ENCODE measurements around the gene PFKL.

The PFKL gene

GRCh38 chr21:44299458-44300261 lies at the start of gene PFKL:
TSS of gene PFKL (plus strand) at chr21:44300053. CDS start at chr21:44300106, 53 bp downstream.
- no peak for DNase-seq (ENCODE audit: low read depth in 2 of 2)

GRCh38 chr21:44253832-44254710 lies 45.8 kb upstream of the PFKL start:
- DNase-seq (ENCODE audit: low read depth in 2 of 2), result no peak

DNA sequence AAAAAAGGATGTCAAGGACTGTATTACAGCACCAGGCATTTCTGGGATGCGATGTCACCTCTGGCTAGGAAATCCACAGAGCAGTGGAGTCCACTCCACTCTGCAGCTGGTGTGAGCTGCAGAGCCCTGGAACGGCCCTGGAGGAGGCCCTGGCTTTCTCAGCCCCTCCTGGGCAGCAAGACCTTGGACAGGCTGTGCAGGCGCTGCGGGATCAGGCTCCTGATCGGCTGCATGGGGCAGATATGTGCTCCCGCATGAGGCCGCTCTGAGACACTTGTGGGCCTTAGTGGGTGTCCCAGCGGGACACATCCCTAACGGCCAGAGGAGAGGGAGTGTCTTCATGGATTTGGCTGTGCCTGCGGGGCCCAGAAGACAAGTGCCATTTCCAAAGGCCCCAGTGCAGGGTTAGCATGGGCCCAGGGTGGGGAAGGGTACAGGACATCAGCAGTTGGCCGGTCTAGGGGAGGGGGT lies 44.3 kb upstream of the PFKL start:
- no peak for DNase-seq (ENCODE audit: low read depth in 2 of 2)

DNA sequence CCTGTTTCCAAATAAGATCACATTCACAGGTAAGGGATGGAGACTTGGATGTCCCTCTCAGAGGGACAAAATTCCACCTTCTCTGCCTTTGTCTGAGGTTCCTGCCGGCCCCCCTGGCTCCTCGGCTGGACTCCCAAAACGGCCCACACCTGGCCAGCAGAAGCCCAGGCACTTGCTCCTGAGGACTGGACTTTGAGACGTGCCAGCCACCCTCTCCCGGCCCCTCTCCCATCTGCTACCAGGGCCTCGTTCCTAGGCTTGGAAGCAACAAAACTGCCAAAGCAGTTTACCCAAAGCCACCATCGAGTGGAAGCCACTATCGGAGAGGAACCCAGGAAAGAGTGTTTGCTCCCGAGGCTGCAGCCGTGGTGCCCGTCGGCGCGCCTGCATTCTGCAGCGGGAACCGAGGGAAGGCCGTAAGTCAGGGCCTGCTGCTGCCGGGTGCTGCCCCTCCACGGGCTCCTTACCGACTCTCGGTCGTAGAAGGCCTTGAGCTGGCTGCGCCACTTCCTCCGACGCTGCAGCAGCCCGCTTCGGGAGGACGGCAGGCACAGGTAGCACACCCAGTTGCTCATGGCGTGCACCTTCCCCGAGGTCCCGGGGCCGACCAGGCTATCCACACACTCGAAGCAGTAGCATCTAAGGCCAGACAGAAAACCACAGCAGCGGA lies 41.7 kb upstream of the PFKL start:
- DNase-seq (ENCODE audit: low read depth in 2 of 2), result no peak

GRCh38 chr21:44259082-44259705 lies 40.7 kb upstream of the PFKL start:
- no peak for DNase-seq (ENCODE audit: low read depth in 2 of 2)

DNA sequence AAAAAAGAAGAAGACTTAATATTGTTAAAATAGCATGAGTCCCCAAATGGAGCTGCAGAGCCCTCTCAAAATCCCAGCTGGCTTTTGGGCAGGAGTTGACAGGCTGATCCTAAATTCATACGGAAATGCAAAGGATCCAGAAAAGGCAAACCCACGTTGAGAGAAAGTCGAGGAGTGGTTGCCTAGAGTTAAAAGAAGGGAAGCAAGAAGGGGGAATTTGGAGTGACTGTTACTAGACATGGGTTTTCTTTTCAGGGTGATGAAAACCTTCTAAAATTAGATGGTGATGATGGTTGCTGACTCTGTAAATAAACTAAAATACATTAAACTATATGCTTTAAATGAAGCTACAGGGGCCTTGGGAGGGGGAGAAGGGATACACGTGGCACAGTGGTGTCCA lies 39.8 kb upstream of the PFKL start:
- DNase-seq (ENCODE audit: low read depth in 2 of 2), result no peak

- DNase-seq (ENCODE audit: low read depth in 2 of 2), result no peak
Measured at GRCh38 chr21:44260791-44261631, 38.8 kb upstream of the PFKL start.

DNA sequence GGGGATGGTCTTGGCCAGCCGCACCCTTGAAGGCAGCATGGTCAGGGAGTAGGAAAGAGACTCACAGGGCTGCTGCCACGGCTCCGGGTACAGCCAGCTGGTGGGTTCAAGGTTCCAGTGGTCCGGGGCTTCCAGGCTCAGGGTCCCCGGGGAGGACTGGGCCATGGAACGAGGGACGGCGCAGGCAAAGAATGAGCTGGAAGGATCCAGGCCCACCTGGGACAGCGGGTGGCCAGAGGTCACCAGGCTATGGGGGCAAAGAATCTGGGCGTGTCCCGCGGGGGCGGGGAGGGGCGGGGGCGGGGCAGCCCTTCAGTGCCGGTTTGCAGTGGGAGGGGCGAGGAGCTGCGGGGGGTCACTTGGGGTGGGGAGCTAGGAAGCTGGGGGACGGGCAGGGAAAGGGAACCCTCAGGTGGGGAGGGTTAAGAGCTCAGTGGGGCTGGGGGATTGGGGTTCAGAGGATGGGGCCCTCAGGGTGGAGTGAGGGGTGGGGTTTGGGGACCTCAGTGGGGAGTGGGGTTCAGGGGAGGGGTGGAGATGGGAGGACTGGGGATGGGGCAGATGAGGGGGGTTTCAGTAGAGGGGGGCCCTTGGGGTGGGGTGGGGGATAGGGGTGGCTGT lies 38.1 kb upstream of the PFKL start, which contains the start of gene DNMT3L:
Gene DNMT3L (minus strand): TSS at position 223 of the 621 bp plus-strand sequence. CDS start 638 bp downstream, outside the sequence.
- no peak for DNase-seq (ENCODE audit: low read depth in 2 of 2)

DNA sequence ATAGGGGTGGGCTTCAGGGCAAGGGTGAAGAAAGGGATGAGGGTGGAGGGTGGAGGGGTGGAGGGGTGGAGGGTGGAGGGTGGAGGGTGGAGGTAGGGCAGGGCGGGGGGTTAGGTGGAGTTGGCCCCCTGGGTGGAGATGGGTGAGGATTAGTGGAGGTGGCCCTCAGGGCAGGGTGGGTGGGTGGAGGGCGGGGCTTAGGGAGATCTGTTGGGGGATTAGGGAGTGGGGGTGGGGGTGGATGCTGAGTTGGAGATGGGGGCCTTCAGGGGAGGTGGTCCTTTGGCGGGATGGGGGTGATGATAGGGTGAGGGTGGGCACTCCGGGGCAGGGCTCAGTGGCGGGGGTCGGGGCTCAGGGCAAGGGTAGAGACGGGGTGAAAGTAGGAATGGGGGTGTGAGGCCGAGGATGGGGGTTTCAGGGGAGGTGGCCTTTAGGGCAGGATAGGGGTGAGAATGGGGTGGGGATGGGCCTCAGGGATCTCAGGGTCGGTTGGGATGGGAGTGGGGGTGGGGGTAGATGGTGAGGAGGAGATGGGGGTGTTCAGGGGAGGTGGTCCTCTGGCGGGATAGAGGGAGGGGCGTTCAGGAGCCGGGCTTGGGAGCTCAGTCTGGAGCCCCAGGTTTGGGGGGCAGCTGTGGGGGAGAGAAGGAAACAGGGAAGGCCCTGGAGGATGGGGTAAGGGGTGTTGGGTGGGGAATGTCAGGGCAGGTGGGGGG lies 37.4 kb upstream of the PFKL start:
- no peak for DNase-seq (ENCODE audit: low read depth in 2 of 2)

DNA sequence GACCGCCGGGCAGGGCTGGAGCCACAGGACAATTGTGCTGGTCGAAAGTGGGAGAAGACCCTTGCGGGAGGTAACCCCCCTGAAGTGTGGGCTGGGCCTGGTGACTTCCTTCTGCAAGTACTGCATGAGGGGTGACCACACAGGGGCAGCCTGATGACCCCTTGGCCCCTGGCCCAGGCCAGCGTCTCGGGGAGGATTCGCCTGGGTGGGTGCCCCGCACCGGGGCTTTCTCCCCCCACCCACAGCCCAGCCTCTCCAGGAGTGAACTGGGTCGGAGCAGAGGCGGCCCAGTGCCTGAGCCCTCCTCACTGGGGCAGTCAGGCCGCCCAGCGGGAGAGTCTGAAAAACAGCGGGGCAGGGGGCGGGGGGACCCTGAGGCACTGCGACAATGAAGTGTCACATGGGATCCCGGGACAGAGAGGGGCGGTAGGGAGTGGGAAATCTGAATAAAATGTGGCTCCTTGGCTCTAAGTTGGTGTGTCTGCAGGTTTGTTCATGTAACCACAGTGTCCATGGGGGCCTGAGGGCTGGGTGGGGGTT lies 36.6 kb upstream of the PFKL start:
- DNase-seq (ENCODE audit: low read depth in 2 of 2), result no peak

DNA sequence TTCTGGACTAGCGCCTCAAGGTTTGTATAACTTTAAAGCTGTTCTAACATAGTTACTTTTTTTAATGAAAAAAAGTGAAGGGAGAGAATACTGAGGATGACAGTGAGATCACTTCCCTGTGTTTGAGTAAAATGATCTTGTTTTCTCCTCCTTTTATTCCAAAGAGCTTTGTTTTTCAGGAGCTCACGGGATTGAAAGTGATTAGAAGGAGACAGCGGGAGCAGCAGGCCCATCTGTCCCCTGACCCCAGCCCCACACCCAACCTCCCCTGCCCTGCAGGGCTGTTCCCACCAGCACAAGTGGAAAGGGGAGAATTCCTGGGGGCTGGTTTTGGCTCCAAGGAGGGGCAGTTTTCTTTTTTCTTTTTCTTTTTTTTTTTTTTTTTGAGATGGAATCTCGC lies 36.1 kb upstream of the PFKL start:
- no peak for DNase-seq (ENCODE audit: low read depth in 2 of 2)

DNA sequence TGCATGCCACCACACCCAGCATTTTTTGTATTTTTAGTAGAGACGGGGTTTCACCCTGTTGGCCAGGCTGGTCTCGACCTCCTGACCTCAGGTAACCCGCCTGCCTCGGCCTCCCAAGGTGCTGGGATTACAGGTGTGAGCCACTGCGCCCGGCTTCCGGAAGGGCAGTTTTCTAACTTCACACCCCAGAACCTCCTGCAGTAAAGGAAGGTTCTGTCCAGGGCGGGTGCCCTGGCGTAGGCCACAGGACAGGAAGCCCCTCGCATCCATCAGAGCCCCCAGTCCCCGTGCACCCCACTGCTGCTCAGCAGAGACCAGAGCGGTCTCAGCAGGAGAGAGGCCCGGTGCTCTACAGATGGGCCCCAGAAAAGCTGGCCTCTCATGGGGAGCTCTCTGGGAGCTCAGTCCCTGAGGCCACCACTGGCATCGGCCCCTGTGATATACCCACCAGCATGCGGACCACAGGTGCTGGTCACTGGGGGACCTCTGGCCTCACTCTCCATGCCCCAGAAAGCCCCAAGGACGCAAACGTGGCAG lies 34.1 kb upstream of the PFKL start:
- DNase-seq (ENCODE audit: low read depth in 2 of 2), result no peak

- DNase-seq (ENCODE audit: low read depth in 2 of 2), result no peak
Measured at GRCh38 chr21:44267655-44268142, 32.2 kb upstream of the PFKL start.

DNA sequence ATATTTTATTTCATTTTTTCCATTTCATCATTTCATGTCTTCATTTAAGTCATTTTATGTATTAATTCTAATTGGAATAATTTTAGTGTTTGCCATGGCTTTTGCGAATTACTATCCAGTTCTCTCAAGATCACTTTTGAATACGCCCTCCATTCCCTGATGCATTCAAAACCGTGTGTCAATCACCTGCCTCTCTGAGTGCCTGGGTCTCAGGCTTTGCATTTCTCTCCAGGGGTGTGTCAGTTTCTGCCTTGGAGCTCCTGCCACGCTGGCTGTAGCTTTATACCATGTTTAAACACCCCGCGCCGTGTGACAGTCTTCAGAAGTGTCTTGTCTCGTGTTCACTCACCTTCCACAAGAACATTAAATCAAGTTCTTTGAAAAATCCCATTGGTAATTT lies 30.8 kb upstream of the PFKL start:
- no peak for DNase-seq (ENCODE audit: low read depth in 2 of 2)

DNA sequence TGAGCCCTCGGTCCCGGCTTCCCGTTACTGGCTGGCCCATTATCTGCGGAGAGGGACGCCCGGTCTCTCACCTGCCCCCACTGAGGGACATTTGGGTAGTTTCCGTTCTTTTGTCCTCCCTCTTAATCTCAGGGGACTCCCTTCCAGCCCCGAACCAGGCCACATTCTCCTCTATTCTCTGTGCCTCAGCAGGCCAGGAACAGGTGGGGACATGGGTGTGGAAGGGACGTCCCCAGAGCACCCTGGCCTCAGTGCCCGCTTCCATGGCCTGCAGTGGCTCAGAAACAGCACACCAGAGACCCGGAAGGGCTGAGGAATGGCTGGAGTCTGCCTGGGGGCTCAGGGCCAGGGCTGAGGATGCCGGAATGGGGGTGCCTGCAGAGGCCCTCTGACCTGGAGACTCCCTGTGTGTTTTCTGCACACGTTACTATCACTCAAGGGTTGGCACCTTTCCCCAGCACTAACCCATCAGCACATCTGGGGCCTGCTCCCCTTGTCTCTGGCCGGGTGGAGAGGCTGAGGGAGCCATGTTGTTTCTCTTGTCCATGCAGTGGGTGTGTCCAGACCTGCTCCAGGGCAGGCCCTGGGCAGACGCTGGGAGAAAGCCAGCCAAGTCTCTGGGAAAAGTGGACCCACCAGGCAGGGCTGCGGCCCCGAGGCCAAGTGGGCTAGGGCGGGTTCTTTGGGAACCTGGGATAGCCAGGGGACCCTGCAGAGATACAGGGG lies 28.1 kb upstream of the PFKL start:
- no peak for DNase-seq (ENCODE audit: low read depth in 2 of 2)

DNA sequence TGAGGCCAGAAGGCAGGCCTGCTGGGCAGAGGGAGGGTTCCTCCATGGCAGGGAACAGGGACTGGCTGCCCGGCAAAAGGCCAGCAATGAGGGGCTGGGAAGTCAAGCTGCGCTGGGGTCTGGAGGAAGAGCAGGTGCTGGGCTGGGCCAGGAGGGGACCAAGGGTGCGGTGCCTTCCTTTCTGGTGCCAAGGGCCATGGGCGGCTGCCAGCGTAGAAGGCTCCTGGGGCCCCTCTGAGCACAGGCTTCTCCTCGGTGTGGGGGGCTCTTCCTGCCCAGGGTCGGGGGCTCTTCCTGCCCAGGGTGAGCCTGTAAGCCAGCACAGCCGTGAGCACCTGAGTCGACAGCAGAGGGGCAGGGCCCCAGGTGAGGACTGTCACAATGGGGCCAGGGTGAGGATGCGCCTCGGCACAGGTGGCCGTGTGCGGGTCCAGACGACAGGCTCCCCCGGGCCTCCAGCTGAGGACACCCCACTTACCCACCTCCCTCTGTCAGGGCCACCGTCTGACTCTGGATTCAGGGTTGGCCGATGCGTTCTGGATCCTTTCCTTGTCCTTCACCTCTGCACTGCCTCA lies 27.5 kb upstream of the PFKL start:
- DNase-seq (ENCODE audit: low read depth in 2 of 2), result no peak

- no peak for DNase-seq (ENCODE audit: low read depth in 2 of 2)
Measured at GRCh38 chr21:44273046-44273445, 26.8 kb upstream of the PFKL start.

GRCh38 chr21:44275041-44275440 lies 24.8 kb upstream of the PFKL start:
- no peak for DNase-seq (ENCODE audit: low read depth in 2 of 2)

All from fibroblast of skin of left quadriceps (primary cell).